Stimulated activated CD8-positive, alpha-beta memory T cell treated with anti-CD3 and anti-CD28 coated beads, Interleukin-4, amount 100 ng/mL, for 48 hours (primary cell): ENCODE measurements around the gene ZNF669.

Experiments
- DNase-seq: peaks from one replicate; pipeline ENCODE4 v3.0.0-alpha.2; 2020

The ZNF669 gene

GRCh38 chr1:247110627-247111258, 6.6 kb upstream of the ZNF669 start:
- DNase-seq = peak; percentile 60

GRCh38 chr1:247107694-247108093, 3.5 kb upstream of the ZNF669 start:
- no peak for DNase-seq

GRCh38 chr1:247105966-247106365, 1.8 kb upstream of the ZNF669 start:
- no peak for DNase-seq

- no peak for DNase-seq
These were observed 809 bp upstream of the ZNF669 start for GRCh38 chr1:247104965-247105364.

- DNase-seq = no peak
These were observed 1.8 kb downstream of the ZNF669 start for GRCh38 chr1:247102381-247102780.

GRCh38 chr1:247100676-247101279, 3.4 kb downstream of the ZNF669 start:
- DNase-seq = no peak

- no peak for DNase-seq
These were observed 7.2 kb downstream of the ZNF669 start for GRCh38 chr1:247096958-247097357.

- DNase-seq = no peak
These were observed 7.6 kb downstream of the ZNF669 start for GRCh38 chr1:247096544-247096943.

- DNase-seq = no peak
These were observed 8.0 kb downstream of the ZNF669 start for GRCh38 chr1:247096112-247096511.

GRCh38 chr1:247090455-247090854, 13.7 kb downstream of the ZNF669 start:
- DNase-seq = no peak

GRCh38 chr1:247089616-247090375, 14.4 kb downstream of the ZNF669 start:
- DNase-seq = no peak

- DNase-seq = no peak
These were observed 15.2 kb downstream of the ZNF669 start for GRCh38 chr1:247088967-247089366.

GRCh38 chr1:247087256-247087655, 16.9 kb downstream of the ZNF669 start:
- DNase-seq = no peak

- no peak for DNase-seq
These were observed 18.8 kb downstream of the ZNF669 start for GRCh38 chr1:247085310-247085709.

- DNase-seq = no peak
These were observed 19.4 kb downstream of the ZNF669 start for GRCh38 chr1:247084771-247085170.

GRCh38 chr1:247079141-247079874, 24.8 kb downstream of the ZNF669 start:
- peak; percentile 30 for DNase-seq

- peak; percentile 95 for DNase-seq
These were observed 25.7 kb downstream of the ZNF669 start, which contains the start of gene ZNF670 for GRCh38 chr1:247078258-247079140. Gene ZNF670, minus strand, starts transcription at chr1:247078811. Its CDS starts 215 bp downstream, at chr1:247078596.

- DNase-seq = no peak
These were observed 26.3 kb downstream of the ZNF669 start for GRCh38 chr1:247077876-247078257.

- DNase-seq = no peak
These were observed 26.9 kb downstream of the ZNF669 start for GRCh38 chr1:247077213-247077612.

- no peak for DNase-seq
These were observed 33.5 kb downstream of the ZNF669 start for GRCh38 chr1:247070645-247071044.

GRCh38 chr1:247064304-247064703, 39.9 kb downstream of the ZNF669 start:
- DNase-seq = no peak

GRCh38 chr1:247060771-247061170, 43.4 kb downstream of the ZNF669 start:
- no peak for DNase-seq
